Fibroblast of villous mesenchyme (primary cell): ENCODE measurements around the gene SPAG9. TPM values are rescaled to one million over a fixed set of nuclear protein-coding genes. Genes with fewer than 3 reads are reported as not detected.

ENCODE experiments used
- DNase-seq: peaks from one replicate; pipeline ENCODE4 v3.0.0-alpha.2; 2010; ENCODE audit warnings: low read depth
- H3K4me3 ChIP-seq: 2 replicates; pipeline ENCODE4 v1.5.1; 2011; ENCODE audit warnings: low read depth, mild to moderate bottlenecking, low read length
- CTCF ChIP-seq: IDR thresholded peaks from 2 replicates; pipeline ENCODE4 v1.5.1; 2012; ENCODE audit warnings: low read depth, mild to moderate bottlenecking, low read length; ENCODE audit not compliant: insufficient read depth
- total RNA-seq: library from RNA; depleted of rRNA; stranded (reverse); fragments of >200 nt; gene quantifications from 2 replicates; pipeline ENCODE4 v1.2.3, GENCODE V29; 2012

Gene SPAG9
- total RNA-seq, 1 donor = 94.6 TPM

DNA sequence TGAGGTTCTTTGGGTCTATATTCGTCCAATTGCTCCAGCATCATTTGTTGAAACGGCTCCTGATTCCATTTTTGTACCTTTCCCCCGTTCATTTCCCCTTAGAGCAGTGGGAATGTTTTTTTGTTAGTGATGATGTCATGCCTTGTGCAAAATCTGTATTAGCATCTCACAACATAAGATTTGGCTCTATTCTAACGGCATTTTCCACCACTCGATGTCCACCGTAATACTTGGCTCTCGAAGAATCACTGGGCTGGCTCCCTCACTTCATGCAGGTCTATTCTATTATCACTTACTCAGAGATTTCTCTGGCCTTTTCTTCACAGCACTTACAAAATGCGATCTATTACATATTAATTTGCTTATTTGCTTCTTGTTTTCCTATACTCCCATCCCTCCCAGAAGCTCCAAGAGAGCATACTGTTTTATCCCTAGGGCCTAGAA is 32.1 kb upstream of the SPAG9 start:
- H3K4me3 ChIP-seq = peak overlapping the region; percentile 69
- DNase-seq = peak; percentile 60
- no peak for TF ChIP-seq CTCF

DNA sequence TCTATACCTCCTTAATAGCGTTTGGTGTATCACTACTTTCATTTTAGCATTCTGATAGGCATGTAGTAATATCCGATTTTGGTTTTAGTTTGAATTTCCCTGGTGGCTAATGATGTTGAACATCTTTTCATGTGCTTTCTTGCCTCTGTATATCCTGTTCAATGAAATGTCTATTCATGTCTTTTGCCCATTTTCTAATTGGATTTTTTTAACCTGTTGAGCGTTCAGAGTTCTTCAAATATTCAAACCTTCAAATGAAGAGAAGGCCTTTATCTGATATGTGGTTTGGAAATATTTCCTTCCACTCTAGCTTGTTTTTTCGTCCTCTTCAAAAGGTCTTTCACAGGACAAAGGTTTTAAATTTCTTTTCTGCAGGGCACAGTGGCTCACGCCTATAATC is 30.3 kb upstream of the SPAG9 start:
- H3K4me3 ChIP-seq = no peak overlapping the region
- TF ChIP-seq CTCF = no peak
- no peak for DNase-seq

DNA sequence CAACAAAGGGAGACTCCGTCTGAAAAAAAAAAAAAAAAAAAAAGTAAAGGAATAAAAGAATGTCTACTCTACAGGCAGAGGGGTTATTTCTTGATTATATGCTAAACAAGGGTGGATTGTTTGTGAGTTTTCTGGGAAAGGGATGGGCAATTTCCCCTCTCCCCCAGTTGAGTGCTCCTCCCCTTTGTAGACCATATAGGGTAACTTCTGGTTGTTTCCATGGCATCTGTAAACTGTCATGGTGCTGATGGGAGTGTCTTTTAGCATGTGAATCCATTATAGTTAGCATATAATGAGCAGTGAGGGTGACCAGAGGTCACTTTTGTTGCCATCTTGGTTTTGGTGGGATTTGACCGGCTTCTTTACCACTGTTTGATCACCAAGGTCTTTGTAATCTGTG is 28.5 kb upstream of the SPAG9 start:
- no peak for TF ChIP-seq CTCF

DNA sequence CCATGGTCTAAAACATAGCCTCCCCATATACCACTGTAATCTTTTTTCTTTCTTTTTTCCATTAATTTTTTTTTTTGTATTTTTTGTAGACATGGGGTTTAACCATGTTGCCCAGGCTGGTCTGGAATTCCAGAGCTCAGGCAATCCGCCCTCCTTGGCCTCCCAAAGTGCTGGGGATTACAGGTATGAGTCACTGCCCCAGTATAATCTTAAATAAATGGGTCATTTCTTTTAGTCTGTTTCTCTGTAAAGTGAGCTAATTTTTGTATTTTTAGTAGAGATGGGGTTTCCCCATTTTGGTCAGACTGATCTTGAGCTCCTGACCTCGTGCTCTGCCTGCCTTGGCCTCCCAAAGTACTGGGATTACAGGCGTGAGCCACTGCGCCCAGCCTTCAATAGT is 27.0 kb upstream of the SPAG9 start:
- TF ChIP-seq CTCF = no peak
- peak; percentile 39 for DNase-seq
- no peak overlapping the region for H3K4me3 ChIP-seq

More for the DNA sequence above, 28.5 kb upstream of the SPAG9 start:
- no peak overlapping the region for H3K4me3 ChIP-seq
- DNase-seq = no peak

DNA sequence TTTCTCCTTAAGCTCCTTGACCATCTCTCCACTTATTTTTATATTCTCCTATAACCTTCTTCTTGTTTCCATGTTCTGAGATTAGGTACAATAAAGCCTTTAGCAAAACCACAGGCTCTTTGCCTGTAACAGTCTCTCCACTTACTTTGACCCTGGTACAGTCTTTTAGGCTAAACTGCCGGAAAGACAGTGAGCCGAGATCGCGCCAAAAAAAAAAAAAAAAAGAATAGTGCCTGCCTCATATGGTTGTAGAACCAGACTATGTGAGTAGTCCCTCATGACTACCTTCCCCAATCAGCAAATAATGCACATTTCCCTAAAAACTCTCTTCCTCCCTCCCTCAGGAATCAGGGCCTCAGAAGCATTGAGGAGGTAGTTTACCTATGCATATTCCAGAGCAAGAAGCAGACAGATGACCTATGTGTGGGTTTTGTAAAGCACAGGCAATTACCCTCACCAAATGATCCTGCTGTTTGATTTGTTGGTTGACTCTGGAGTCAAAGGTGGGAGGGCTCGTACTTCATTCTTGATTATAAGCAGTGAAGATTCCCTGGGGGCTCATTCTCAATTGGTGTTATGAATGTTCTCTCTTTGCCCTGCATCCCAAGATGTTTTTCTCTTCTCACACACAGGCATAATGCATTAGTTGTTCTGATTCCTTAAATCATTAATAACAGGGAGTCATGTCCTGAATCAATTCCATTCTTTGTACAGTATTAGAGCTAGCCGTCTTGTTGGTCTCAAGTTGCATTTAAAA is 23.8 kb upstream of the SPAG9 start:
- no peak for TF ChIP-seq CTCF
- DNase-seq = no peak
- no peak overlapping the region for H3K4me3 ChIP-seq

- H3K4me3 ChIP-seq = no peak overlapping the region
- no peak for TF ChIP-seq CTCF
- DNase-seq = no peak
Measured at GRCh38 chr17:51142597-51142996, 21.9 kb upstream of the SPAG9 start.

DNA sequence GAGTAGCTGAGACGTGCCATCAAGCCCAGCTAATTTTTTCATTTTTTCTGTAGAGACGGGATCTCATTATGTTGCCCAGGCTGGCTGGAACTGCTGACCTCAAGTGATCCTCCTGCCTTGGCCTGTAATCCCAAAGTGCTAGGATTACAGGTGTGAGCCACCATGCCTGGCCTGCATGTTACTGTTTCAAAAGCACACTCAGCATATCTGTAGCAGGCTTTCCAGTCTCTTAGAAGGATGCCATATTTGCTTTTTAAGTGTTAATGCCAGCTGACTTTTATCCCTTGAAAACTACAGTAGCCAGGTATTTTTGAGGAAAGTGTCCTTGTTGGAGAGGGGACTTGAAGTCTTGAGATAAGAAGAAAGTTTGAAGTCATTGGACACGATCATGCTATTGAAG is 15.3 kb upstream of the SPAG9 start:
- no peak for DNase-seq
- no peak overlapping the region for H3K4me3 ChIP-seq
- TF ChIP-seq CTCF = no peak
